B cell (primary cell): Measurements from ENCODE around the gene CRNKL1. TPM values are rescaled to one million over a fixed set of nuclear protein-coding genes. Genes with fewer than 3 reads are reported as not detected.

Experiments used
- ATAC-seq: fragments of 200-7000 bp; cut with Tn5 transposase; one replicate; pipeline ENCODE4 v1.10.0; 2021; ENCODE audit warnings: low read depth, mild to moderate bottlenecking, moderate number of reproducible peaks, moderate library complexity
- CTCF ChIA-PET: fragments of 350-600 bp; sonication (Branson Sonifier 250); formaldehyde crosslinking; loops from one replicate; lab custom pipeline; 2021; ENCODE audit warnings: antibody characterized with exemption, inconsistent platforms; lab: Charles Lee
- POLR2A ChIA-PET: fragments of 350-600 bp; sonication (Branson Sonifier 250); formaldehyde crosslinking; loops from one replicate; lab custom pipeline; 2021; ENCODE audit warnings: antibody characterized with exemption; lab: Charles Lee
- DNase-seq: peaks from one replicate; pipeline ENCODE4 v3.0.0; 2013
- H2AFZ ChIP-seq: 2 replicates; pipeline ENCODE4 v1.6.1; 2012; ENCODE audit warnings: mild to moderate bottlenecking, low read depth, low read length; ENCODE audit not compliant: insufficient read depth, poor library complexity, severe bottlenecking
- H3K27ac ChIP-seq, 2 donors: 1 replicate in 1 of 2; 2 replicates in 1 of 2; pipeline ENCODE4 v1.5.1; 2012 to 2013; ENCODE audit warnings: low read length in 2 of 2, mild to moderate bottlenecking in 2 of 2, moderate library complexity in 1 of 2
- H3K27me3 ChIP-seq, 4 experiments: fragments of 200-600 bp in 1 of 4; sonication (generic) in 1 of 4; replicated peaks in 1 of 4; 1 replicate in 2 of 4; 2 replicates in 2 of 4; pipeline versions ENCODE4 v1.6.1 to v1.7.0; 2013 to 2016; ENCODE audit warnings: low read length in 3 of 4, mild to moderate bottlenecking in 2 of 4, mixed read lengths in 1 of 4, moderate library complexity in 1 of 4; ENCODE audit not compliant: insufficient read depth in 4 of 4, control insufficient read depth in 3 of 4; ENCODE audit errors: control extremely low read depth in 1 of 4
- H3K36me3 ChIP-seq, 2 experiments: replicated peaks in 1 of 2; 1 replicate in 1 of 2; 2 replicates in 1 of 2; pipeline versions ENCODE4 v1.6.1 to v1.7.1; 2013; ENCODE audit warnings: low read length in 1 of 2; ENCODE audit not compliant: insufficient read depth in 2 of 2, control insufficient read depth in 1 of 2; ENCODE audit errors: control extremely low read depth in 1 of 2, extremely low read depth in 1 of 2
- H3K4me1 ChIP-seq, 2 donors: fragments of 200-600 bp in 1 of 2; sonication (generic) in 1 of 2; 1 replicate in 1 of 2; 2 replicates in 1 of 2; pipeline versions ENCODE4 v1.5.1 to v1.6.1; 2013 to 2017; ENCODE audit warnings: low read length in 2 of 2; ENCODE audit not compliant: control insufficient read depth in 2 of 2, insufficient read depth in 2 of 2
- H3K4me2 ChIP-seq: replicated peaks from 2 replicates; pipeline ENCODE3; 2012; ENCODE audit warnings: mild to moderate bottlenecking, low read depth, low read length; ENCODE audit not compliant: poor library complexity, severe bottlenecking
- H3K4me3 ChIP-seq, 5 experiments: fragments of 200-600 bp in 1 of 5; sonication (generic) in 1 of 5; 1 replicate in 3 of 5; 2 replicates in 2 of 5; pipeline versions ENCODE4 v1.5.1 to v1.7.0; 2011 to 2016; ENCODE audit warnings: low read length in 4 of 5, mild to moderate bottlenecking in 4 of 5, low read depth in 2 of 5, control low read depth in 1 of 5, moderate library complexity in 1 of 5; ENCODE audit not compliant: insufficient read depth in 1 of 5; ENCODE audit errors: control extremely low read depth in 1 of 5, extremely low read depth in 1 of 5
- H3K79me2 ChIP-seq: fragments of 200-600 bp; sonication (generic); one replicate; pipeline ENCODE4 v1.6.0; 2016; ENCODE audit warnings: low read length; ENCODE audit not compliant: control insufficient read depth, insufficient read depth
- H3K9ac ChIP-seq: fragments of 200-600 bp; sonication (generic); 2 replicates; pipeline ENCODE4 v1.6.1; 2017; ENCODE audit warnings: mild to moderate bottlenecking, low read length, moderate library complexity
- H3K9me3 ChIP-seq, 3 donors: one replicate each; pipeline versions ENCODE4 v1.6.1 to v1.7.1; 2013; ENCODE audit warnings: low read length in 2 of 3; ENCODE audit not compliant: control insufficient read depth in 2 of 3, insufficient read depth in 1 of 3; ENCODE audit errors: control extremely low read depth in 1 of 3
- H4K20me1 ChIP-seq: 2 replicates; pipeline ENCODE4 v1.6.0; 2012; ENCODE audit warnings: mild to moderate bottlenecking, low read length; ENCODE audit not compliant: insufficient read depth, control insufficient read depth, poor library complexity, severe bottlenecking
- H3K27ac Mint-ChIP-seq: one replicate; pipeline ENCODE4 v1.8.0; 2021; ENCODE audit warnings: mixed read lengths
- H3K27me3 Mint-ChIP-seq: one replicate; pipeline ENCODE4 v1.8.0; 2021; ENCODE audit warnings: mixed read lengths
- H3K4me1 Mint-ChIP-seq: one replicate; pipeline ENCODE4 v1.8.0; 2021; ENCODE audit warnings: mixed read lengths
- H3K4me3 Mint-ChIP-seq: one replicate; pipeline ENCODE4 v1.8.0; 2021; ENCODE audit warnings: mixed read lengths
- H3K9me3 Mint-ChIP-seq: one replicate; pipeline ENCODE4 v1.8.0; 2022; ENCODE audit warnings: mixed read lengths; ENCODE audit not compliant: insufficient read depth
- EZH2 ChIP-seq: IDR thresholded peaks from 2 replicates; pipeline ENCODE4 v1.6.1; 2012; ENCODE audit warnings: borderline replicate concordance, low read depth, mild to moderate bottlenecking, moderate library complexity, low read length; ENCODE audit not compliant: insufficient read depth, poor library complexity, severe bottlenecking
- WGBS: methylation state at CpG from one replicate; pipeline ENCODE4 v1.1.5; 2013; ENCODE audit warnings: missing lambda C conversion rate; ENCODE audit not compliant: insufficient coverage; 5-methylcytosine and 5-hydroxymethylcytosine counted together
- intact Hi-C: fragments of 100-400 bp; cut with micrococcal nuclease; formaldehyde crosslinking; loops from one replicate; pipeline ENCODE4 v1.10.0; 2022
- polyA plus RNA-seq: library from polyadenylated mRNA; depleted of rRNA; stranded (reverse); fragments of >200 nt; gene quantifications from 2 replicates; pipeline ENCODE4 v1.2.3, GENCODE V29; 2012
- total RNA-seq, 2 donors: library from RNA; stranded (reverse); fragments of 120-200 nt in 1 of 2; gene quantifications; 1 replicate in 1 of 2; 2 replicates in 1 of 2; pipeline versions ENCODE4 v1.2.3 to v1.2.4, GENCODE V29; 2013 to 2022
- TF ChIP-seq, protein P1 (sequence below): fragments of 200-600 bp; IDR thresholded peaks from one replicate; pipeline ENCODE4 v1.8.0; 2022; ENCODE audit warnings: antibody characterized with exemption, mild to moderate bottlenecking

CRNKL1 gene
- total and polyA plus RNA-seq, 2 donors (not counting 1 experiment from before 2014, with no cell fraction given) = 3.9 to 25.5 TPM

DNA sequence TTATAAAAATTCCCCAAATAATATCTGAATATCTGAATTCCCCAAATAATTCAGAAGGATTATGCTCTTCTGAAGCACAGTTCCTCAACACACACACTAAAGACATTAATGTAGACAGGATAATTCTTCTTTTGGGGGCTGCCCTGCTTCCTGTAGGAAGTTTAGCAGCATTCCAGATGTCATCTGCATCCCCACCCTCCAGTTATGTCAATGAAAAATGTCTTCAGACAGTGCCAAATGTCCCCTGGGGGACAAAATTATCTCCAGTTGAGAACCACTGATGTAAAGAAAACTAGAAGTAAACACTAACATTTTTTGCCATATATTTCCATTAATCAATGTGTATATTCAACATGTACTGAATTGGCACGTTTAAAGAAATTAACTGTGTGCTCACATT is 61.0 kb downstream of the CRNKL1 start:
- H2AFZ ChIP-seq = no peak overlapping the region
- Mint-ChIP-seq H3K27me3 (peaks cover 9% of the 10 kb centered on the region), H3K4me1 (no peaks in the 10 kb centered on the region), H3K27ac (no peak overlapping the region), H3K4me3 (no peak overlapping the region), H3K9me3 (no peaks in the 10 kb centered on the region)
- no peak overlapping the region for H3K4me3 ChIP-seq
- ChIA-PET CTCF (interaction anchor here (0.9 to 4.5 kb wide), 4 partner anchors 56 to 207 kb away, joined by 3 to 60 read pairs (median 6); no protein-coding TSS in a partner anchor), POLR2A (no interaction called here)
- H3K4me1 ChIP-seq = no peaks in the 10 kb centered on the region
- no peak overlapping the region for H3K9ac ChIP-seq
- ATAC-seq = no peak
- H3K79me2 ChIP-seq = no peaks in the 10 kb centered on the region
- H3K4me2 ChIP-seq = no peak overlapping the region
- no peak for DNase-seq
- no peaks in the 10 kb centered on the region for H3K9me3 ChIP-seq
- H4K20me1 ChIP-seq = no peaks in the 10 kb centered on the region
- intact Hi-C loops = no loop called here
- TF ChIP-seq, protein P1, sequence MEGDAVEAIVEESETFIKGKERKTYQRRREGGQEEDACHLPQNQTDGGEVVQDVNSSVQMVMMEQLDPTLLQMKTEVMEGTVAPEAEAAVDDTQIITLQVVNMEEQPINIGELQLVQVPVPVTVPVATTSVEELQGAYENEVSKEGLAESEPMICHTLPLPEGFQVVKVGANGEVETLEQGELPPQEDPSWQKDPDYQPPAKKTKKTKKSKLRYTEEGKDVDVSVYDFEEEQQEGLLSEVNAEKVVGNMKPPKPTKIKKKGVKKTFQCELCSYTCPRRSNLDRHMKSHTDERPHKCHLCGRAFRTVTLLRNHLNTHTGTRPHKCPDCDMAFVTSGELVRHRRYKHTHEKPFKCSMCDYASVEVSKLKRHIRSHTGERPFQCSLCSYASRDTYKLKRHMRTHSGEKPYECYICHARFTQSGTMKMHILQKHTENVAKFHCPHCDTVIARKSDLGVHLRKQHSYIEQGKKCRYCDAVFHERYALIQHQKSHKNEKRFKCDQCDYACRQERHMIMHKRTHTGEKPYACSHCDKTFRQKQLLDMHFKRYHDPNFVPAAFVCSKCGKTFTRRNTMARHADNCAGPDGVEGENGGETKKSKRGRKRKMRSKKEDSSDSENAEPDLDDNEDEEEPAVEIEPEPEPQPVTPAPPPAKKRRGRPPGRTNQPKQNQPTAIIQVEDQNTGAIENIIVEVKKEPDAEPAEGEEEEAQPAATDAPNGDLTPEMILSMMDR = no peak
- no peak for TF ChIP-seq EZH2
- no peak overlapping the region for H3K27ac ChIP-seq
- no peaks in the 10 kb centered on the region for H3K27me3 ChIP-seq
- no CpG with 5 or more reads among the region's 1 CpG for WGBS
- no peaks in the 10 kb centered on the region for H3K36me3 ChIP-seq

DNA sequence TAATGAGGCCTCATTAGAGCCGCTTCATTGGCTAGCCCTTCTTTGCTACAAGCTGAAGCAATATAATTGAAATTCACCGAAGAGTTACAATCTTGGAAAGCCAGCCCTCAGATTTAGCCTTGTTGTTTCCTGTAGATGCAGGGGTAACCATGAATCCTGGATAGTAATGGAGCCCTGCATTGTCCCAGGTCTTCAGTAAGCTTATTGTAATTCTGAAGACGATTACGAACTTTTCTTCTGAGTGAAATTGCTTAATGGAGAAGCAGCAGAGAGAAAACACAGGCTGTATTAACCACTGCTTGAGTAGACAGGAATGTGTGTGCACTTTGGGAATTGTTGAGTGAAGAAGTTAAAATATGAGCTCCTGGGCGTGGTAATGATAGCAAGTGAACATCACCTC is 61.4 kb downstream of the CRNKL1 start:
- Histone ChIP-seq H4K20me1 (no peaks in the 10 kb centered on the region), H3K4me2 (no peak overlapping the region), H3K4me1 (no peaks in the 10 kb centered on the region), H2AFZ (no peak overlapping the region), H3K27me3 (no peaks in the 10 kb centered on the region), H3K9ac (no peak overlapping the region), H3K79me2 (no peaks in the 10 kb centered on the region), H3K27ac (no peak overlapping the region), H3K9me3 (no peaks in the 10 kb centered on the region), H3K36me3 (no peaks in the 10 kb centered on the region), H3K4me3 (no peak overlapping the region)
- H3K4me3 Mint-ChIP-seq = no peak overlapping the region
- ATAC-seq (no peak), DNase-seq (no peak)
- WGBS = 94% methylated on average over 3 of the region's 5 CpGs
- no peaks in the 10 kb centered on the region for H3K4me1 Mint-ChIP-seq
- ChIA-PET CTCF (interaction anchor here (0.9 to 1.5 kb wide), 3 partner anchors 56 to 88 kb away, joined by 3 to 9 read pairs (median 4); no protein-coding TSS in a partner anchor), POLR2A (no interaction called here)
- no peak overlapping the region for H3K27ac Mint-ChIP-seq
- intact Hi-C loops = no loop called here
- TF ChIP-seq EZH2 = no peak
- TF ChIP-seq, protein P1 = no peak
- H3K9me3 Mint-ChIP-seq = no peaks in the 10 kb centered on the region
- H3K27me3 Mint-ChIP-seq = peaks cover 8% of the 10 kb centered on the region
